Measurements from ENCODE around the gene F8A1. TPM values are rescaled to one million over a fixed set of nuclear protein-coding genes. Genes with fewer than 3 reads are reported as not detected.
A peak's percentile ranks its signal among the peaks of the same experiment; 100 is the strongest.
"Not testable (repeated sequence)": the region's sequence is repeated elsewhere in the genome, so short reads cannot be mapped to it uniquely, and the experiment has no call there.

The F8A1 gene
- 26.5 and 27.9 TPM in 2 replicates for total RNA-seq
- long read RNA-seq = 0 reads

DNA sequence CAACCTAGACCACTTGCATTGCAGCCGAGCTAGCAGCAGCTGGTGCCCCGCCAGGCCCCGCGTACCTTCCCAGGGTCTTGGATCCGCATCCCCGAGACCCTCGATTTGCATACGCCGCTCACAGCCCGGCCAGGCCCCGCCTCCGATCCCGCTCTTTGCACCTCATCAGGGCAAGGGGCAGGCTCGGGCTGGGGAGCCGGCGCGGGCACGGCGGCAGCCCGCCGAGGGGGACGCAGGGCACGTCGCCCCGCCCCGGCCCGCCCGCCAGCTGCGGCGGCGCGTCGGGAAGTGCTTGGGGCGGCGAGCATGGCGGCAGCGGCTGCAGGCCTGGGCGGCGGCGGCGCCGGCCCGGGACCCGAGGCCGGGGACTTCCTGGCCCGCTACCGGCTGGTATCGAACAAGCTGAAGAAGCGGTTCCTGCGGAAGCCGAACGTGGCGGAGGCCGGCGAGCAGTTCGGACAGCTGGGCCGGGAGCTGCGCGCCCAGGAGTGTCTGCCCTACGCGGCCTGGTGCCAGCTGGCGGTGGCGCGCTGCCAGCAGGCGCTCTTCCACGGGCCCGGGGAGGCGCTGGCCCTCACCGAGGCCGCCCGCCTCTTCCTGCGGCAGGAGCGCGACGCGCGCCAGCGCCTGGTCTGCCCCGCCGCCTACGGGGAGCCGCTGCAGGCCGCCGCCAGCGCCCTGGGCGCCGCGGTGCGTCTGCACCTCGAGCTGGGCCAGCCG, at the start of gene F8A1:
F8A1 (plus strand) TSS at position 287 of the 720 bp plus-strand sequence; CDS start at position 307, 20 bp downstream.
- not testable (repeated sequence) for H3K4me3 Mint-ChIP-seq (ENCODE audit: unreplicated experiment); H3K9me3 Mint-ChIP-seq (ENCODE audit: unreplicated experiment); H3K36me3 Mint-ChIP-seq (ENCODE audit: unreplicated experiment); H3K27ac Mint-ChIP-seq (ENCODE audit: unreplicated experiment); H3K27me3 Mint-ChIP-seq (ENCODE audit: unreplicated experiment); H3K4me1 Mint-ChIP-seq (ENCODE audit: unreplicated experiment); DNase-seq (ENCODE audit: extremely low spot score, unreplicated experiment)

DNA sequence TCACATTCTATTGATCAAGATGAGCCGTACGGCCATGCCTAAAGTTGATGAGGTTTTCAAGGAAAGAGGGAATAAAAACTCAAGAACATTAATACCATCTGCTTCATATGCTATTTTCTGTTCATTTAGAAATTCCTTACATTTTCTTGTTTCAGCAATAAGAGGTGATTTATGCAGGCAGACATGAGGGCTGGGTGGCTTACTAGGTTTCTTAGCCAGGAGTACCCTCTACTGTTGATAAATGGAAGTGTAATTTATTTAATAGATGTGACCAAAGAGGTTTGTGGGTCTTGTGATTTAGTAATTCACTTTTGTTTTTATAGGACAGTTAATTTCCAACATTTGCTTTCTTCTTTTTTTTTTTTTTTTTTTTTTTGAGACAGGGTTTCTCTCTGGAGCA, 45.3 kb upstream of the F8A1 start:
- no peak for DNase-seq (ENCODE audit: extremely low spot score, unreplicated experiment)
- Mint-ChIP-seq H3K4me3 (ENCODE audit: unreplicated experiment) (no peak overlapping the region), H3K4me1 (ENCODE audit: unreplicated experiment) (no peaks in the 10 kb centered on the region), H3K27ac (ENCODE audit: unreplicated experiment) (no peak overlapping the region), H3K36me3 (ENCODE audit: unreplicated experiment) (no peaks in the 10 kb centered on the region), H3K9me3 (ENCODE audit: unreplicated experiment) (peaks cover 3% of the 10 kb centered on the region), H3K27me3 (ENCODE audit: unreplicated experiment) (peaks cover 5% of the 10 kb centered on the region)
- TF ChIP-seq, protein P1, sequence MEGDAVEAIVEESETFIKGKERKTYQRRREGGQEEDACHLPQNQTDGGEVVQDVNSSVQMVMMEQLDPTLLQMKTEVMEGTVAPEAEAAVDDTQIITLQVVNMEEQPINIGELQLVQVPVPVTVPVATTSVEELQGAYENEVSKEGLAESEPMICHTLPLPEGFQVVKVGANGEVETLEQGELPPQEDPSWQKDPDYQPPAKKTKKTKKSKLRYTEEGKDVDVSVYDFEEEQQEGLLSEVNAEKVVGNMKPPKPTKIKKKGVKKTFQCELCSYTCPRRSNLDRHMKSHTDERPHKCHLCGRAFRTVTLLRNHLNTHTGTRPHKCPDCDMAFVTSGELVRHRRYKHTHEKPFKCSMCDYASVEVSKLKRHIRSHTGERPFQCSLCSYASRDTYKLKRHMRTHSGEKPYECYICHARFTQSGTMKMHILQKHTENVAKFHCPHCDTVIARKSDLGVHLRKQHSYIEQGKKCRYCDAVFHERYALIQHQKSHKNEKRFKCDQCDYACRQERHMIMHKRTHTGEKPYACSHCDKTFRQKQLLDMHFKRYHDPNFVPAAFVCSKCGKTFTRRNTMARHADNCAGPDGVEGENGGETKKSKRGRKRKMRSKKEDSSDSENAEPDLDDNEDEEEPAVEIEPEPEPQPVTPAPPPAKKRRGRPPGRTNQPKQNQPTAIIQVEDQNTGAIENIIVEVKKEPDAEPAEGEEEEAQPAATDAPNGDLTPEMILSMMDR (IDR thresholded peaks at IDR 0.05) = peak; percentile 57

DNA sequence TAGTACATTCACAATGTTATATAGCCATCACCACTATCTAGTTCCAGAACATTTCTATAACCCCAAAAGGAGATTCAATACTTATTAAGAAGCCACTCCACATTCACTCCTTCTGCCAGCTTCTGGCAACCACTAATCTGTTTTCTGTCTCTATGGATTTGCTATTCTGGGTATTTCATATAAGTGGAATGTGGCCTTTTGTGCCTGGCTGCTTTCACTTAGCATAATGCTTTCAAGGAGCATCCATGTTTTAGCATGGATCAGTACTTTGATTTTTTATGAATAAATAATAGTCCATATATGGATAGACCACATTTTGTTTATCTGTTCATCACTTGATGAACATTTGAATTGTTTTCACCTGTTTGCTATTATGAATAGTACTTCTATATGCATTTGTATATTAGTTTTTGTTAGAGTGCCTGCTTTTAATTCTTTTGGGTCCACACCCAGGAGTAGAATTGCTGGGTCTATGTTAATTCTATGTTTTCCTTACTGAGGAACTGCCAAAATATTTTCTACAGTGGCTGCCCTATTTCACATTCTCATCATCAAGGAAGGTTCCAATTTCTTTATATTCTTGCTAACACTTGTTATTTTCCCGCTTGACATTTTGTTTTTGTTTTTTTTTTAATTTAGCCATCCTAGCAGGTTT, 35.1 kb upstream of the F8A1 start:
- Mint-ChIP-seq H3K27ac (ENCODE audit: unreplicated experiment) (no peak overlapping the region), H3K4me1 (ENCODE audit: unreplicated experiment) (no peaks in the 10 kb centered on the region), H3K36me3 (ENCODE audit: unreplicated experiment) (peaks cover 3% of the 10 kb centered on the region), H3K4me3 (ENCODE audit: unreplicated experiment) (no peak overlapping the region), H3K27me3 (ENCODE audit: unreplicated experiment) (peaks cover 3% of the 10 kb centered on the region), H3K9me3 (ENCODE audit: unreplicated experiment) (peaks cover 18% of the 10 kb centered on the region)
- TF ChIP-seq, protein P1 (IDR thresholded peaks at IDR 0.05) = no peak
- no peak for DNase-seq (ENCODE audit: extremely low spot score, unreplicated experiment)

DNA sequence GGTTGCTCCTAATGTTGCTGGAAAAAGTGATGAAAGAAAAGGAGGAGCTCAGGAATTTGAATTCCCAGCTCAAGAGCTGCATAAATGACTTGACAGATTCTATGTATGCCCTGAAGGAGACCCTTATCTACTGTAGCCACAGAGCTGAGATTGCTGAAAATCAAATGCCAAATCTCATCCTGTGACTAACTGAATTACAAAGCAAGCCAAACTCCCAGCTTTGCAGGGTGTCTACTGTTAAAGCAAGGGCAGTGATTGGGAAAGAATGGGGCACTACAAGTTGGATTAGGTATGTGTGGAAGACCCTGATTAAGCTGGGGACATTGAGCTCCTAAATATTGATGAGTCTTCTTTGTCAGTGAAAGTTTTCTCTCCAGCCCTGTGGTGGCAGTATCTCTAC, 30.9 kb upstream of the F8A1 start:
- DNase-seq (ENCODE audit: extremely low spot score, unreplicated experiment) = no peak
- H3K27ac Mint-ChIP-seq (ENCODE audit: unreplicated experiment) = no peak overlapping the region
- no peaks in the 10 kb centered on the region for H3K36me3 Mint-ChIP-seq (ENCODE audit: unreplicated experiment)
- peaks cover 13% of the 10 kb centered on the region for H3K9me3 Mint-ChIP-seq (ENCODE audit: unreplicated experiment)
- no peaks in the 10 kb centered on the region for H3K27me3 Mint-ChIP-seq (ENCODE audit: unreplicated experiment)
- TF ChIP-seq, protein P1 (IDR thresholded peaks at IDR 0.05) = no peak
- no peak overlapping the region for H3K4me3 Mint-ChIP-seq (ENCODE audit: unreplicated experiment)
- no peaks in the 10 kb centered on the region for H3K4me1 Mint-ChIP-seq (ENCODE audit: unreplicated experiment)

DNA sequence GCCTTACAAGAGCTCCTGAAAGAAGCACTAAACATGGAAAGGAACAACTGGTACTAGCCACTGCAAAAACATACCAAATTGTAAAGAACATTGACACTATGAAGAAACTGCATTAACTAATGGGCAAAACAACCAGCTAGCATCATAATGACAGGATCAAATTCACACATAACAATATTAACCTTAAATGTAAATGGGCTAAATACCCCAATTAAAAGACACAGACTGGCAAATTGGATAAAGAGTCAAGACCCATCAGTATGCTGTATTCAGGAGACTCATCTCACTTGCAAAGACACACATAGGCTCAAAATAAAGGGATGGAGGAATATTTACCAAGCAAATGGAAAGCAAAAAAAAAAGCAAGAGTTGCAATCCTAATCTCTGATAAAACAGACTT, 17.6 kb upstream of the F8A1 start:
- H3K9me3 Mint-ChIP-seq (ENCODE audit: unreplicated experiment) = peaks cover 37% of the 10 kb centered on the region
- not testable (repeated sequence) for H3K27me3 Mint-ChIP-seq (ENCODE audit: unreplicated experiment); H3K36me3 Mint-ChIP-seq (ENCODE audit: unreplicated experiment); H3K4me1 Mint-ChIP-seq (ENCODE audit: unreplicated experiment); H3K4me3 Mint-ChIP-seq (ENCODE audit: unreplicated experiment); H3K27ac Mint-ChIP-seq (ENCODE audit: unreplicated experiment); DNase-seq (ENCODE audit: extremely low spot score, unreplicated experiment)

DNA sequence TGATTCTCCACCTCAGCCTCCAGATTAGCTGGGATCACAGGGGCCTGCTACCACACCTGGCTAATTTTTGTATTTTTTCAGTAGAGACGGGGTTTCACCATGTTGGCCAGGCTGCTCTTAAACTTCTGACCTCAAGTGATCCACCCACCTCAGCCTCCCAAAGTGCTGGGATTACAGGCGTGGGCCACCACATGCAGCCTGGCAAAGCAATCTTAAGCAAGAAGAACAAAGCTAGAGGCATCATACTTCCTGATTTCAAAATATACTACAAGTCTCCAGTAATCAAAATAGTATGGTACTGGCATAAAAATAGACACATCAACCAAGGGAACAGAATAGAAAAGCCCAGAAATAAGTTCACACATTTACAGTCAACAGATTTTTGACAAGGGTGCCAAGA, 12.8 kb upstream of the F8A1 start:
- no peak for DNase-seq (ENCODE audit: extremely low spot score, unreplicated experiment)
- H3K4me3 Mint-ChIP-seq (ENCODE audit: unreplicated experiment) = no peak overlapping the region
- peaks cover 24% of the 10 kb centered on the region for H3K9me3 Mint-ChIP-seq (ENCODE audit: unreplicated experiment)
- H3K27ac Mint-ChIP-seq (ENCODE audit: unreplicated experiment) = no peak overlapping the region
- H3K36me3 Mint-ChIP-seq (ENCODE audit: unreplicated experiment) = no peaks in the 10 kb centered on the region
- TF ChIP-seq, protein P1 (IDR thresholded peaks at IDR 0.05) = no peak
- peaks cover 10% of the 10 kb centered on the region for H3K27me3 Mint-ChIP-seq (ENCODE audit: unreplicated experiment)
- H3K4me1 Mint-ChIP-seq (ENCODE audit: unreplicated experiment) = no peaks in the 10 kb centered on the region

DNA sequence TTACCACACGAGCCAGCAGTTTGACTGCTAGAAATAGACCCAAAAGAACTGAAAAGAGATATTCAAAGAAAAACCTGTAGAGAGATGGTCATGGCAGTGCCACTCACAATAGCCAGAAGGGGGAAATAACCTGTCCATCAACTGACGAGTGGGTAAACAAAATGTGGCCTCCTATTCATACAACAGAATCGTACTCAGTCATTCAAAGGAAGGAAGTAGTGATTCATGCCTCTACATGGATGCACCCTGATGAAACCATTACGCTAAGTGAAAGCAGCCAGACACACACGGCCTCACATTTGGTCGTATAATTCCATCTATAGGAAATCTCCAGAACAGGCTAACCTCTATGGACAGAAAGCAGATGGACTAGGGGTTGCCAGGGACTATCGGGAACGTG, 2.1 kb upstream of the F8A1 start:
- H3K27ac Mint-ChIP-seq (ENCODE audit: unreplicated experiment); H3K27me3 Mint-ChIP-seq (ENCODE audit: unreplicated experiment); H3K36me3 Mint-ChIP-seq (ENCODE audit: unreplicated experiment); H3K9me3 Mint-ChIP-seq (ENCODE audit: unreplicated experiment); H3K4me1 Mint-ChIP-seq (ENCODE audit: unreplicated experiment); DNase-seq (ENCODE audit: extremely low spot score, unreplicated experiment); H3K4me3 Mint-ChIP-seq (ENCODE audit: unreplicated experiment): not testable (repeated sequence)

DNA sequence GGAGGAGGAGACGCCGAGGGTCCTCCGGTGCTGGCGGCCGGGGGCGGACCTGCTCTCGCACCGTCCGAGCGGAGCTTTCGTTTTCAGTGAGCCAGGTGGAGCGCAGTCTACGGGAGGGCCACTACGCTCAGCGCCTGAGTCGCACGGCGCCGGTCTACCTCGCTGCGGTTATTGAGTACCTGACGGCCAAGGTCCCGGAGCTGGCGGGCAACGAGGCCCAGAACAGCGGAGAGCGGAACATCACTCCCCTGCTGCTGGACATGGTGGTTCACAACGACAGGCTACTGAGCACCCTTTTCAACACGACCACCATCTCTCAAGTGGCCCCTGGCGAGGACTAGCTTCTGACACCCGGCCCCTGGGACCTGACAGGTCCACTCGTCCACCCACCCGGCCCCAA, 1.1 kb upstream of the F8A1 start:
- not testable (repeated sequence) for DNase-seq (ENCODE audit: extremely low spot score, unreplicated experiment); H3K27me3 Mint-ChIP-seq (ENCODE audit: unreplicated experiment); H3K27ac Mint-ChIP-seq (ENCODE audit: unreplicated experiment); H3K36me3 Mint-ChIP-seq (ENCODE audit: unreplicated experiment); H3K9me3 Mint-ChIP-seq (ENCODE audit: unreplicated experiment); H3K4me1 Mint-ChIP-seq (ENCODE audit: unreplicated experiment); H3K4me3 Mint-ChIP-seq (ENCODE audit: unreplicated experiment)

Data from osteocyte (in vitro differentiated cells).